H9 (cell line): Measurements from ENCODE around the gene RBM5. TPM values are rescaled to one million over a fixed set of nuclear protein-coding genes. Genes with fewer than 3 reads are reported as not detected.

ENCODE experiments used
- DNase-seq: peaks from one replicate; pipeline ENCODE4 v3.0.0-alpha.2; 2017
- H2AFZ ChIP-seq: one replicate; pipeline ENCODE4 v1.6.1; 2013; ENCODE audit warnings: mild to moderate bottlenecking, low read length, control low read depth, moderate library complexity
- H2AK5ac ChIP-seq: 2 replicates; pipeline ENCODE4 v1.6.1; 2013; ENCODE audit warnings: low read length, control low read depth, mixed read lengths; ENCODE audit not compliant: insufficient read length
- H2BK120ac ChIP-seq: one replicate; pipeline ENCODE4 v1.6.1; 2013; ENCODE audit warnings: low read depth, mild to moderate bottlenecking, low read length, control low read depth, inconsistent platforms; ENCODE audit not compliant: poor library complexity, severe bottlenecking
- H2BK12ac ChIP-seq: 2 replicates; pipeline ENCODE4 v1.6.1; 2013; ENCODE audit warnings: low read length, control low read depth, mixed read lengths, low read depth; ENCODE audit not compliant: insufficient read length
- H2BK15ac ChIP-seq: 2 replicates; pipeline ENCODE4 v1.6.1; 2013; ENCODE audit warnings: low read depth, low read length, control low read depth
- H2BK20ac ChIP-seq: one replicate; pipeline ENCODE4 v1.6.1; 2013; ENCODE audit warnings: low read depth, mild to moderate bottlenecking, low read length, control low read depth, inconsistent platforms; ENCODE audit not compliant: poor library complexity, severe bottlenecking
- H2BK5ac ChIP-seq: 2 replicates; pipeline ENCODE4 v1.6.1; 2013; ENCODE audit warnings: low read length, control low read depth, mixed read lengths; ENCODE audit not compliant: insufficient read length
- H3K14ac ChIP-seq: 2 replicates; pipeline ENCODE4 v1.6.1; 2013; ENCODE audit warnings: low read length, control low read depth; ENCODE audit not compliant: insufficient read depth
- H3K18ac ChIP-seq: 2 replicates; pipeline ENCODE4 v1.6.1; 2013; ENCODE audit warnings: low read depth, mild to moderate bottlenecking, mixed read lengths, low read length, control low read depth; ENCODE audit not compliant: insufficient read length
- H3K23ac ChIP-seq: 2 replicates; pipeline ENCODE4 v1.6.1; 2013; ENCODE audit warnings: low read length, control low read depth, mixed read lengths, low read depth; ENCODE audit not compliant: insufficient read length
- H3K23me2 ChIP-seq: 2 replicates; pipeline ENCODE4 v1.6.1; 2013; ENCODE audit warnings: low read depth, mild to moderate bottlenecking, mixed read lengths, low read length, control low read depth; ENCODE audit not compliant: insufficient read length, poor library complexity, severe bottlenecking
- H3K27ac ChIP-seq: 2 replicates; pipeline ENCODE4 v1.5.1; 2013; ENCODE audit warnings: low read length, control low read depth, mixed read lengths, low read depth; ENCODE audit not compliant: insufficient read length
- H3K27me3 ChIP-seq: 2 replicates; pipeline ENCODE4 v1.6.1; 2013; ENCODE audit warnings: low read length, control low read depth, inconsistent platforms; ENCODE audit not compliant: insufficient read depth
- H3K4ac ChIP-seq: 2 replicates; pipeline ENCODE4 v1.6.1; 2013; ENCODE audit warnings: low read depth, mild to moderate bottlenecking, control low read depth, inconsistent platforms, low read length, moderate library complexity
- H3K4me1 ChIP-seq: 2 replicates; pipeline ENCODE4 v1.6.1; 2013; ENCODE audit warnings: low read length, control low read depth, inconsistent platforms; ENCODE audit not compliant: insufficient read depth
- H3K4me2 ChIP-seq: 2 replicates; pipeline ENCODE4 v1.6.1; 2013; ENCODE audit warnings: low read length, control low read depth, mixed read lengths; ENCODE audit not compliant: insufficient read length, insufficient read depth
- H3K56ac ChIP-seq: 2 replicates; pipeline ENCODE4 v1.6.1; 2013; ENCODE audit warnings: low read depth, mild to moderate bottlenecking, mixed read lengths, low read length, control low read depth; ENCODE audit not compliant: insufficient read length
- H3K79me1 ChIP-seq: 2 replicates; pipeline ENCODE4 v1.6.1; 2013; ENCODE audit warnings: low read depth, mild to moderate bottlenecking, moderate library complexity, low read length, control low read depth, inconsistent platforms; ENCODE audit not compliant: insufficient read depth, poor library complexity, severe bottlenecking
- H3K79me2 ChIP-seq: 2 replicates; pipeline ENCODE4 v1.6.1; 2013; ENCODE audit warnings: low read length, control low read depth, inconsistent platforms; ENCODE audit not compliant: insufficient read depth
- H3K9ac ChIP-seq: 2 replicates; pipeline ENCODE4 v1.6.1; 2013; ENCODE audit warnings: low read length, control low read depth, mixed read lengths; ENCODE audit not compliant: insufficient read length; ENCODE audit errors: extremely low read depth
- H3K9me3 ChIP-seq: one replicate; pipeline ENCODE4 v1.6.1; 2013; ENCODE audit warnings: low read depth, low read length, inconsistent platforms; ENCODE audit not compliant: control insufficient read depth
- H3T11ph ChIP-seq: one replicate; pipeline ENCODE4 v1.6.1; 2013; ENCODE audit warnings: mild to moderate bottlenecking, low read length, control low read depth, inconsistent platforms
- H4K20me1 ChIP-seq: one replicate; pipeline ENCODE4 v1.6.1; 2013; ENCODE audit not compliant: control insufficient read depth, insufficient read length, insufficient read depth
- H4K5ac ChIP-seq: 2 replicates; pipeline ENCODE4 v1.6.1; 2013; ENCODE audit warnings: low read depth, mild to moderate bottlenecking, mixed read lengths, low read length, control low read depth; ENCODE audit not compliant: insufficient read length
- H4K8ac ChIP-seq: replicated peaks from 2 replicates; pipeline ENCODE4 v1.6.1; 2013; ENCODE audit warnings: low read length, control low read depth, mixed read lengths, low read depth; ENCODE audit not compliant: insufficient read length
- H4K91ac ChIP-seq: 2 replicates; pipeline ENCODE4 v1.6.1; 2013; ENCODE audit warnings: low read depth, mild to moderate bottlenecking, moderate library complexity, mixed read lengths, low read length, control low read depth; ENCODE audit not compliant: insufficient read length
- H3K27ac Mint-ChIP-seq, 3 experiments: 2 replicates in 2 of 3; 3 replicates in 1 of 3; pipeline ENCODE4 v1.8.0; 2020 to 2021; ENCODE audit warnings: mixed read lengths in 3 of 3, mild to moderate bottlenecking in 1 of 3, moderate library complexity in 1 of 3
- H3K27me3 Mint-ChIP-seq: 2 replicates; pipeline ENCODE4 v1.8.0; 2021; ENCODE audit warnings: low read depth, mild to moderate bottlenecking, moderate library complexity, mixed read lengths
- H3K36me3 Mint-ChIP-seq, 3 experiments: 2 replicates in 2 of 3; 3 replicates in 1 of 3; pipeline ENCODE4 v1.8.0; 2020 to 2021; ENCODE audit warnings: low read depth in 3 of 3, mixed read lengths in 3 of 3; ENCODE audit not compliant: insufficient read depth in 1 of 3
- H3K4me1 Mint-ChIP-seq, 2 experiments: 2 replicates each; pipeline ENCODE4 v1.8.0; 2020; ENCODE audit warnings: mixed read lengths in 2 of 2
- H3K4me3 Mint-ChIP-seq, 2 experiments: 2 replicates in 1 of 2; 3 replicates in 1 of 2; pipeline ENCODE4 v1.8.0; 2020 to 2021; ENCODE audit warnings: mild to moderate bottlenecking in 2 of 2, mixed read lengths in 2 of 2, moderate library complexity in 1 of 2
- H3K9me3 Mint-ChIP-seq, 2 experiments: 2 replicates in 1 of 2; 3 replicates in 1 of 2; pipeline ENCODE4 v1.8.0; 2020; ENCODE audit warnings: mild to moderate bottlenecking in 2 of 2, mixed read lengths in 2 of 2, moderate library complexity in 1 of 2
- WGBS: extraction: QIAGEN DNeasy Blood & Tissue Kit; methylation state at CpG from one replicate; pipeline ENCODE4 v1.1.7; 2013; ENCODE audit warnings: missing lambda C conversion rate, low lambda C conversion rate, mixed read lengths; ENCODE audit not compliant: insufficient read length; ENCODE audit errors: extremely low coverage; 5-methylcytosine and 5-hydroxymethylcytosine counted together
- total RNA-seq: library from RNA; stranded (reverse); gene quantifications from 2 replicates; pipeline ENCODE4 v1.2.1, GENCODE V29; 2021
- TF ChIP-seq, protein P1 (sequence below): fragments of 200-600 bp; sonication (generic); conservative IDR thresholded peaks from 3 replicates; pipeline ENCODE4 v1.8.0; 2021; ENCODE audit warnings: antibody characterized with exemption, mild to moderate bottlenecking

Gene RBM5
- total RNA-seq, 1 experiment from 2014 or later, result 123 TPM

GRCh38 chr3:50150404-50150750, 61.7 kb downstream of the RBM5 start:
- Mint-ChIP-seq H3K4me1 (peaks cover 35 to 50% of the 10 kb centered on the region in 2 experiments), H3K9me3 (no peaks in the 10 kb centered on the region), H3K36me3 (peaks cover 0 to 2% (median 0%) of the 10 kb centered on the region in 3 experiments; a peak in 1 of 7 replicates), H3K4me3 (no peak overlapping the region), H3K27me3 (peaks cover 25% of the 10 kb centered on the region), H3K27ac (peak overlapping the region in 1 of 3 experiments; percentile 46; a peak in 1 of 7 replicates)
- Histone ChIP-seq H3K4me1 (peaks cover 3% of the 10 kb centered on the region; the same call in 1 of the 2 replicates), H2BK20ac (no peak overlapping the region), H2AFZ (no peak overlapping the region), H3K27me3 (peaks cover 7% of the 10 kb centered on the region; the same call in 1 of the 2 replicates), H2BK15ac (no peak overlapping the region), H3K9me3 (no peaks in the 10 kb centered on the region), H4K20me1 (no peaks in the 10 kb centered on the region), H3K14ac (no peak overlapping the region), H4K91ac (no peak overlapping the region), H3K4me2 (no peak overlapping the region), H4K8ac (no peak overlapping the region), H4K5ac (no peak overlapping the region), H3K56ac (no peak overlapping the region), H3K18ac (no peak overlapping the region), H3K27ac (no peak overlapping the region), H3K4ac (no peak overlapping the region), H3K23ac (no peak overlapping the region), H2BK5ac (no peak overlapping the region), H2BK12ac (no peak overlapping the region), H3K23me2 (no peaks in the 10 kb centered on the region), H3K9ac (no peak overlapping the region), H3K79me1 (no peaks in the 10 kb centered on the region), H2AK5ac (no peak overlapping the region), H3K79me2 (no peaks in the 10 kb centered on the region), H2BK120ac (no peak overlapping the region), H3T11ph (no peak overlapping the region)
- WGBS, result no CpG with 5 or more reads among the region's 1 CpG
- TF ChIP-seq, protein P1, sequence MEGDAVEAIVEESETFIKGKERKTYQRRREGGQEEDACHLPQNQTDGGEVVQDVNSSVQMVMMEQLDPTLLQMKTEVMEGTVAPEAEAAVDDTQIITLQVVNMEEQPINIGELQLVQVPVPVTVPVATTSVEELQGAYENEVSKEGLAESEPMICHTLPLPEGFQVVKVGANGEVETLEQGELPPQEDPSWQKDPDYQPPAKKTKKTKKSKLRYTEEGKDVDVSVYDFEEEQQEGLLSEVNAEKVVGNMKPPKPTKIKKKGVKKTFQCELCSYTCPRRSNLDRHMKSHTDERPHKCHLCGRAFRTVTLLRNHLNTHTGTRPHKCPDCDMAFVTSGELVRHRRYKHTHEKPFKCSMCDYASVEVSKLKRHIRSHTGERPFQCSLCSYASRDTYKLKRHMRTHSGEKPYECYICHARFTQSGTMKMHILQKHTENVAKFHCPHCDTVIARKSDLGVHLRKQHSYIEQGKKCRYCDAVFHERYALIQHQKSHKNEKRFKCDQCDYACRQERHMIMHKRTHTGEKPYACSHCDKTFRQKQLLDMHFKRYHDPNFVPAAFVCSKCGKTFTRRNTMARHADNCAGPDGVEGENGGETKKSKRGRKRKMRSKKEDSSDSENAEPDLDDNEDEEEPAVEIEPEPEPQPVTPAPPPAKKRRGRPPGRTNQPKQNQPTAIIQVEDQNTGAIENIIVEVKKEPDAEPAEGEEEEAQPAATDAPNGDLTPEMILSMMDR, result no peak
- no peak for DNase-seq
